HTR-8/SVneo (cell line): ENCODE data around the gene ATP11A.
"Not testable (repeated sequence)": the region's sequence is repeated elsewhere in the genome, so short reads cannot be mapped to it uniquely, and the experiment has no call there.

Experiments used
- DNase-seq: peaks from one replicate; pipeline ENCODE4 v3.0.0; 2011; ENCODE audit warnings: low spot score, mixed read lengths; ENCODE audit not compliant: insufficient read length
- FAIRE-seq: peaks from 2 replicates; lab custom pipeline; 2011; peaks lifted over from hg19 to GRCh38; lab: Jason Lieb, UNC

The ATP11A gene

DNA sequence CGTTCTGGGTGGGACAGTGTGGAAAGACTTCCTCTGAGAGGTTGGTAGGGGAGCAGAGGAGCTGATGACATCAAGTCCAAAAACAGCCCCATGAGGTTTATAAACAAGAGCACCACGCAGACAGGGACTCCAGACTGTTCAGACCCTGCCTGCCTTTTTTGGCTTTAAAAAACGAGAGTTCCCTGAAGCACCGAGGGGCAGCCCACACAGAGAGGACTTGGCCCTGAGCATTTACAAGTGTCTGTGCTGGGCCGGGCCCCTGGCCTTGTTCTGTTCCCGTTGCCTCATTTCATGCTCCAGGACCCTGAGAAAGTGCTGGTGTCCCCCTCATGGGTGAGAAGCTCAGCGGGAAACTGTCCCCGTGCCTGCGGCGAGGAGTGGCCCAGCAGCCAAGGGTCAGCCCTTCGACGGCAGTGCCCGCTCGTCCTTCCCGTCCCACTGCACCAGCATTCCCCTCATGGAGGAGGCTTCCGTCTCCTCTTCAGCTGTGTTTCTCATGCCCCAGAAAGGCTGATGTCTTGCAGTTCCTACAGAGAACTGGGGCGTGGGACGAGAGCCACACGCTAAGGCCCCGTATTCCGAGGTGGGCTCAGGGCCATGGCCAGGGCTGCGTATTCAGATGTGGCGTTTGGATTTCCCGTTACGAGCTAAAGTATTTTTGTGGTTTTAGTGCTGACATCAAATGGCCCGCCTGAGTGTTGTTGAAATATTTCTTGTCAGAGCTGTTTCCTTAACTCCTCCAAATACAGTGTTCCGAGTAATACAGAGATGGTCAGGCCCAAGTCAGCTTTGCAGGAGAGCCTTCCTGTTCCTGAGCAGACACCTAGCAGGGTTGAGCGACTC, 93.5 kb downstream of the ATP11A start:
- DNase-seq (no peak), FAIRE-seq (no peak)

- no peak for FAIRE-seq
- DNase-seq: no peak
Observed at GRCh38 chr13:112783978-112784371, 94.1 kb downstream of the ATP11A start.

DNA sequence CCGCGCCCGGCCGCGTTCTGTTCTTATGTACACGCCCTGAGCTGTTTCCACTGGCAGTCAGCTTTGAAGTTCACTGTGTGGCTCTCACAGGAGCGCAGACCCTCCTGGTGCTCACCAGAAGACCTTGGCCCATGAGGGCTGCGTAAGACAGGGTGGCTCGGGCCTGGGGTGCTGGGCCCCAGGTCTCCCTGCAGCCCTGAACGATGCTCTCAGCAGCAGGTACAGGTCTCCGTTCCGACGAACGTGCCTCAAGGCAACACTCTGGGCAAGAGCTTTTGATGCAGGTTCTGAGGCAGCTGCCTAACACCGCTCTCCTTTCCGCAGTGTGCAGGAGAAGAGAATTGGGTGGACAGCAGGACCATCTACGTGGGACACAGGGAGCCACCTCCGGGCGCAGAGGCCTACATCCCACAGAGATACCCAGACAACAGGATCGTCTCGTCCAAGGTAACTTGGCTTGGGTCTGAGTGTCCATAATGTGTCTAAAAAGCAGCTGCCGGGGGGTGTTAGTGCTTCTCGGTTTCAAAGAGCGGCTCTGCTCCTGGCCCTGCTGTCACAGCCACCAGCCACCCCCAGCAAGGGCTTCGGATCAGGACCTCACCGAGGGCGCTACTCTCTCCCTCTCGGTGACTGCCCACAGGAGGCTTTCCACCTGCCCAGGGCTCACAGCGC, 95.1 kb downstream of the ATP11A start:
- FAIRE-seq (no peak), DNase-seq (no peak)

DNA sequence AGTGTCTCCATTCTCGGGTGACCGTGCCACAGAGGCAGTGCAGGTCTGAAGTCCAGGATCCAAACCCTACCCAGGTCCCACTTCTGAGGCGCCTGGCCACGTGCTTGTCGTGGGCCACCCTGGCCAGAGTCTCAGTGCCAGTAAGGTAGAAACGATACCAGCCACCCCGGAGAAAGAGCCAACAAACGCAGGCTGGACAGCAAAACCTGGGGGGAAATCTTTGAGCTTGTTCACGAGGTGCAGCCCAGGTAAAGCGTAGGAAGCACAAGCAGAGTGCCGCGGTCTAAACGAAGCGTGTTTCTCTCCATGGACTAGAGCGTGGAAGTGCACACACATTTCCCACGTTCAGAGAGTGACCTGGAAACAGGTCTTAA, 95.6 kb downstream of the ATP11A start:
- DNase-seq (no peak), FAIRE-seq (no peak)

GRCh38 chr13:112786810-112787209, 97.0 kb downstream of the ATP11A start:
- not testable (repeated sequence) for FAIRE-seq

GRCh38 chr13:112790735-112791641, 101.2 kb downstream of the ATP11A start:
- FAIRE-seq (no peak), DNase-seq (no peak)

More at GRCh38 chr13:112786810-112787209, 97.0 kb downstream of the ATP11A start:
- DNase-seq: not testable (repeated sequence)

DNA sequence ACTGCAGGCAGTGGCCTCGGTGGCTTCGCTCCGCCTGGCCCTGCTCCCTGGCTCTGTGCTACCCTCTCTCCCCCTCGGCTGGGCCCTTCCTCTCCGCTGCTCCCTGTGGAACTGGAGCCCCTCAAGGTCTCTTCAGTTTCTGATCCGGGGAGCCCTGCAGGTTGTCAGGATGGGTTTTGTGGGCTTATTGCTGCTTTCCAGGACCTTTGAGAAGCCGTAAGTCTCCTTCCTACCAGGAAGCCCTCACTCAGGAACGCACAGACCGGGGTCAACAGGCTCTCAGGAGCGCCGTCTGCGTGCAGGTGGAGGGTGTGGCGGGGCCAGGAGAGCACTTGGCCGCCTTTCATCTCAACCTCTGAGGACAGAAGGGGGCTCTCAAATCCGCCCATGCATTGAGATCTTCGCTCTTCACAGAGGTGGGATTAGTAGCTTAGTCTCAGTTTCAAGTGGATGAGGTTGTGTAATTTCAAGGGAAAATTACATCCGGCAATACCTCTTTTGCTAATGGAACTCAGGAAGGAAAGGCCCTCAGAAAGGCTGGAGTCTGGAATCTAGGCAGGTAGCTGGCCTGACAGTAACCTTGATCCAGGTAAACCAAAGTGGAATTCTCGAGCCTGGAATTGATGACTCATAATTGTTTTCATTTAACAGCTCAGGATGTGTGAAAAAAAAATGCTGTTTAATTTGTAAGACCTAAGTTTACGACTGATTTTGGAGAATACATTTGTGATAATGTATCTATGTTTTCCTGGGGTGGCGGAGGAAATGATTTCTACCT, 102.0 kb downstream of the ATP11A start:
- DNase-seq: no peak
- no peak for FAIRE-seq

- no peak for FAIRE-seq
- no peak for DNase-seq
Observed at GRCh38 chr13:112792511-112792910, 102.7 kb downstream of the ATP11A start.

DNA sequence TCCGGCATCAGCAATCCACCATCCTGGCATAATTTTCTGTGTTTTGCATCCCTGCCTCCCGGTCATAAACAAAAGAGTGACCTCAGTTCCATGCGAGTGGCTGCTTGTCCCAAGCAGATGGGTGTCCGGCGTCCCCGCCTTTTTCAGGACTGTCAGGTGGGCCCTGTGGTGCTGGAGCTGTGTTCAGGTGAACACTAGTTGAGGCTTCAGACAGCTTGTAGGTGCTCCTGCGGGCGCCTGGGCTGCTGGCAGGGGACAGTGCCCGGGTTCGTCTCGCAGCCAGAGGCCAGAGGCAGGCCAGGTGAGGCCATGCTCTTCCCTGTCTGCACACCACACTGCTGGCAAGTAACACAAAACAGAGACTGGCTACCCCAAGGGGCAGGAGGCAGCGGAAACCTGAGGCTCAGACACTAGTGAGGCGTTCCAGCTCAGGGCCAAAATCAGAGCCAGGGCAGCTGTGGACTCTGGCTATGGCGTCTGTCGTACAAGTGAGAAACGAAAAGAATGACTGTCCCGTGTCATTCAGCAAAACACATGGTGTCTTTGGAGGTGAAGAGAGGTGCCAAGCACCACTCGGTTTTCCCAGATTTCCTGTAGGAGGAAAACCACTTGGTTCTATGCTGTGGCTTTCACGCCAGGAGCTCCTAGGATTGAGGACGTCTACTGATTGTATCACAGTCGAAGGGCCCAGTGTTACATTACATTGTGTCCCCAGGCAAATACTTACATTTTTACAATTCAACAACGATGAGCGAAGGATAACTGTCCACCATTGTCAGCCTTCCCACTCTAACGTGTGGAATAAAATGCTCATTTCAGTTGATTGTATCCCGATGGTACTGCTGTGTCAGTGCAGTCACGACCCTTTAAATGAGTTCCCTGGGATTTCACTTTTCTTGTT, 104.0 kb downstream of the ATP11A start:
- no peak for FAIRE-seq
- DNase-seq: no peak

DNA sequence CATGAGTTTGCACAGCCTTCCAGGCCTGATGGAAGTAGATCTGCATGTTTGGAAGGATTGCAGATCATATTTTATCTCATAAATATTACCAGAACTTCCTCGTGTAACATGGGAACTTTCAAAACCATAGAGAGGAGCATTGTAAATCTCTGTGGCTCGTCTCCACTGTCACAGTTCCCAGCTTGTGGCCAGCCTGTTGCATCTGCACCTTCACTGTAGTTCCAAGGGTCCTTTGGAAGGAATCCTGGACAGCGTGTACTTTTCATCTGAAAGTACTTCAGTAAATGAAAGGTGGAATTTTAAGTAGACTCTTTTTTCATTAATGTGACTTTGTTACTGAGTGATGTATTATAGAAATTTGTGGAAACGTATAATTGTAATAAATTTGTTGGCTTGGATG, 105.4 kb downstream of the ATP11A start:
- FAIRE-seq (no peak), DNase-seq (no peak)

GRCh38 chr13:112796190-112796915, 106.5 kb downstream of the ATP11A start:
- FAIRE-seq: no peak
- DNase-seq: no peak

DNA sequence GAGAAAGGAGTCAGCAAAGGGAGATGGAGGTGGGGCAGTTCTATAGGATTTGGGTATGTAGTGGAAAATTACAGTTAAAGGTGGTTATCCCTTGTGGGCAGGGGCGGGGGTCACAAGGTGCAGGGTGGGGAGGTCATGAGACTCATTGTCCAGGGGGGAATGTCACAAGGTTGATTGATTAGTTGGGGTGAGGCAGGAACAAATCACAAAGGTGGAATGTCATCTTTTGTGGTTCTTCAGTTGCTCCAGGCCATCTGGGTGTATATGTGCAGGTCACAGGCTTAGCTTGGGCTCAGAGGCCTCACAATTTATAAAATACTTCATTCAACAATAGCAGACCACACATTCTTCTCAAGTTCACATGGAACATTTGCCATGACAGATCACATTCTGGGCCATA, 109.6 kb downstream of the ATP11A start:
- FAIRE-seq (no peak), DNase-seq (no peak)

DNA sequence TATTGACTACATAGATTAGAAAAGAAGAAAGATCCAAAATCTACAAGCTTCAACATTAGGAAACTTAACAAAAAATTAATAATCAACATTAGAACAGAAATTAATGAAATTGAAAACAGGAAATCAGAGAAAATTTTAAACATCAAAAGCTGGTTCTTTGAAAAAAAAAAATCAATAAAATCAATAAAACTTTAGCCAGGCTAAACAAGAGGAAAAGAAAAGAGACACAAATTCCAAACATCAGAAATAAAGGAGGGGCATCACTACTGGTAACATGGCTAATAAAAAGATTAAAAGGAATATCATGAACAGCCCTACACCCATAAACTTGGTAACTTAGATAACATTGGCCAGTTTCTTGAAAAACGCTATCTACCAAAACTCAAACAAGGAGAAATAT, 110.2 kb downstream of the ATP11A start:
- FAIRE-seq: no peak

GRCh38 chr13:112800807-112801206, 111.0 kb downstream of the ATP11A start:
- not testable (repeated sequence) for FAIRE-seq, DNase-seq

More for the DNA sequence above, 110.2 kb downstream of the ATP11A start:
- no peak for DNase-seq

GRCh38 chr13:112802802-112803195, 113.0 kb downstream of the ATP11A start:
- no peak for DNase-seq
- no peak for FAIRE-seq

DNA sequence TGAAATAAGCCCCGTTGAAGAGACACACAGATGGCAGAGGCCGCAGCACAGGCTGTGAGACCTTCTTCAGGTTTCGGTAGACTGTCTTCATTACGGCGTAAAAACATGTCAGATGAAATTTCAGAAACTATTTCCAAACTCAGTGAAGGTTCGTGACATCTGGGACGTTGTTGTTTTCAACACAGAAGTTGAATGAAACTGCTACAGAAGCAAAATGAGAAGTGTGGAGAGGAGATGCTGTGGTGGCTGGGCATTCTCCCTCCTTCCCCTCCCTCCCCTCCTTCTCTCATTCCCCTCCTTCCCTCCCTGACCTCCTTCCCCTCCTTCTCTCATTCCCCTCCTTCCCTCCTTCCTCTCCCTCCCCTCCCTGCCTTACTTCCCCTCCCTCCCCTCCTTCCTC, 113.6 kb downstream of the ATP11A start:
- no peak for FAIRE-seq
- no peak for DNase-seq

DNA sequence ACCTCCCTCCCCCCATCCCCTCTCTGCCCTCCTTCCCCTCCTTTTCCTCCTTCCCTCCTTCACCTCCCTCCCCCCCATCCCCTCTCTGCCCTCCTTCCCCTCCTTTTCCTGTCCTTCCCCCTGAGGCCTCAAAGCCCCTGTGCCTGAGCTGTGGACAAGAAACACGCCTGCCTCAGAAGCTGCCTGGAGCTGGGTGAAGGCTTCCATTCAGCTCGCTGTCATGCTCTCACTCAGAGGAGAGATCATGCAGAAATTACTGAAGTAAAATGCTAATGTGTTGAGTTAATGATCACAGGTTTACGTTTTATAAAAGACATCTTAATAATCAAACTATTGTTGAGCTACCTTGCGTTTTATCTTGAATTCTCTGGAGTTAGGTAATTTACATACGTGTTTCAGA, 114.5 kb downstream of the ATP11A start:
- FAIRE-seq: no peak
- no peak for DNase-seq
